NCI-H2081 treated with DMSO at 0.1 percent for 48 hours (cell line): Measurements from ENCODE around the gene ASIC2.

Experiments
- DNase-seq: peaks from one replicate; lab custom pipeline; 2025; lab: John Stamatoyannopoulos, UW

Gene ASIC2

DNA sequence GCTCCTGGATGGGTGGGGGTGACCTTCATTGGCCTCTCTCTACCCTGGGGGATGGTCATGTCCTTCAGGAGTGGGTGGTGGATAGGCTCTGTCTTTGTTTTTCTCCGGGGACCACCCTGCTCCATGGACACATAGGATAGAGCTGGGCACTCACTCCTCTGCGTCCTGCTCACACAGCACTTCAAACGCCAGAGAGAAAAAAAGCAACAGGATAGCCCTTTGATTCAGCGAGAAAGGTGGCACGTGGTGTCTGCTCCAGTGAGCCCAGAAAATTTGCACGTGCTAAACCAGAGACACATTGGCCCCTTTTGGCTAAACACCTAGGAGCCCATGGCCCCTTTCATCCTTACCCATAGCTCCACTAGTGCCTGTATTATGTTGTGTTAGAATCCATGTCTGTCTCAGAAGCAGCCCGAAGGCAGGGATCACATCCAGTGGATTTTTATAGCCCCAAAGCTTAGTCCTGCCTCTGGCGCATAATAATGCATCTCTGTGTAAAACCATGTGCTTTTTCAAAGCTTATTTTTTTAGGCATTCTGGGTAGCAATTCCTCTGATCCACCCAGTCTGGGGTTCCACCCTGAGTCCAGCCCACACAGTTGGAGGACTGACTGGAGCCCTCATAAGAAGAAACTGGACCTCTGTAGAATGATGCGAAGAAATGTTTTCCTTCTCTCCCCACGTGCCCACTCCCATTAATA is 90.1 kb downstream of the ASIC2 start:
- DNase-seq: no peak

GRCh38 chr17:33202021-33202420 is 91.1 kb downstream of the ASIC2 start:
- no peak for DNase-seq

- no peak for DNase-seq
Observed at GRCh38 chr17:33201283-33201682, 91.8 kb downstream of the ASIC2 start.

- no peak for DNase-seq
Observed at GRCh38 chr17:33200587-33200986, 92.5 kb downstream of the ASIC2 start.

GRCh38 chr17:33199571-33200510 is 93.3 kb downstream of the ASIC2 start:
- DNase-seq: no peak

- DNase-seq: no peak
Observed at GRCh38 chr17:33198954-33199353, 94.1 kb downstream of the ASIC2 start.

DNA sequence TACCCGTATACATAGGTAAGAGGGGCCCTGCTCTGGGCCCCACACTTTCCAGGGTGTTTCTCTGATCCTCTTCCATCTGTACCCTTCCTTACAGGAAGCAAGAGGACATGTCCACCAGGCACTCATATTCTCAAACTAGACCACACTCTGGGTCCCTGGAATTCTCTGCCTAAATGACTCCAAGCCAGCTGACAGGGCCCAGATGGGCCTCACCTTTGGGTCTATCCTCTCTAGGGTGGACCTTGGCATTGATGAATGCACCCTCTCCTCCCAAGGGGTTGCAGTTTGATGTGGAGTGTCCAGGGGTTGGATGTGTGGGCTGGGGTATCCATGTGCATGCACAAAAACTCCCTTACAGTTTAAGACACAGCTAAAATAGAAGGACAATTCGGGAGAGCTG is 95.8 kb downstream of the ASIC2 start:
- no peak for DNase-seq

- DNase-seq: no peak
Observed at GRCh38 chr17:33196883-33197282, 96.2 kb downstream of the ASIC2 start.

DNA sequence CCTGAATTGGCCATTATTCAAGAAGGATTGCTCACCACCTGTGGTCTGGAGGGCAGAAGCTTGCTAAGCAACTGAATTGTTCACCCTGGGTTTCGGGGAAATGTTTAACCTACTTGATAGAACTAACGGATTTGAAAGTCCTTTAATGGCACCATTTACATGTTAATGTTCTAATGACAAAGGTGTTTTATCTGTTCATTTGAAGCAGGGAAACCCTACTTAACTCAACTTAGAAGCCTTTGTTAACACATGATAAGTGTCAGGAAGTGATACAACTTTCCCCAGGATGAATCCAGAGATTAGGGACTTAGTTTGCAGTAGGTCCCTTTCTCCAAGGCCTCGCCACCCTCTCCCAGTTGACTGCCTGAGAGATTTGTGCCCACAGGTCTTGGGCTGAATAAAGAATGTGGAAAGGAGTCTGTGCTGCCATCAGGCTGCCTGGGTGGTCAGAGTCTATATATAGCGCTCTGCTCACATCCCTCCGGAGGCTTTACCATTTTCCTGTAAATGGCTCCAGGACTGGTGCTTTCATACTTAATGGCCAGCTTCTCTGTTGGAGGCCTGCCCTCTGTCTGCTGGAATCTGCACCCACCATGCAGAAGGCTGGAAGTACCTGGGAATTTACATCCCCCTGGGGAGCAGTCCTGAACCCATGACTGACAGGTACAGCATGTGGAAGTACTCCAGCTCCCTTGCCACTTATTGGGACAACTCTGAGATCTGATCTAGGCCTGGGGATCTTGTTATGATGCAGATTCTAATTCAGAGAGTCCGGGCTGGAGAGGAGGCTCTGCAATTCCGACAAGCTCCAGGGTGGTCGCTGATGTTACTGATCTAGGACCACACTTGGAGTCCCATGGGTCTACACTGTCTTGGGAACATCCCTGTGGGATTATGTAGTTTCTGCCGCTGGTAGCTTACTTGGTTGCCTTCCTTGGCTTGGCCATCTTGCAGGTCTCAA is 99.9 kb downstream of the ASIC2 start:
- DNase-seq: no peak

- DNase-seq: no peak
Observed at GRCh38 chr17:33183487-33184026, 109.5 kb downstream of the ASIC2 start.

- DNase-seq: no peak
Observed at GRCh38 chr17:33179151-33179550, 113.9 kb downstream of the ASIC2 start.

DNA sequence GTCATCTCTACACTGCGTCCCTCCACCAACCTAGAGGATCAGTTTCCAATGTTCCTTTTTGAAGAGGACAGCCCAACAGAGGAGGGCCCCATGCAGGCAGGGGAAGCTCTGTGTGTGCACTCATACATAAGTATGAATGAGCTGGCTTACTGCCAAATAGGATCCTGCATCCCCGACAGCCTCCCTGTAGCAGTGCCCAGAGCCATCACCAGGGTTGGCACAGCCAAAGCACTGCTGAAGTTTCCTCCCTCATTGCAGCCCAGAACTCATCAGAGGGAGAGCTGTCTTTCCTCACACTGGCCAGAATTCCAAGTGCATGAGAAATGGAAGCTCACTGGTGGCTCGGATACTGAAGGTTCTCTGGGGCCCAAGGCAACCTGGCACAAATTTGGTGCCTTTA is 114.4 kb downstream of the ASIC2 start:
- no peak for DNase-seq

- DNase-seq: no peak
Observed at GRCh38 chr17:33175562-33175961, 117.5 kb downstream of the ASIC2 start.

GRCh38 chr17:33171931-33172330 is 121.2 kb downstream of the ASIC2 start:
- DNase-seq: no peak

- no peak for DNase-seq
Observed at GRCh38 chr17:33169580-33170285, 123.4 kb downstream of the ASIC2 start.

DNA sequence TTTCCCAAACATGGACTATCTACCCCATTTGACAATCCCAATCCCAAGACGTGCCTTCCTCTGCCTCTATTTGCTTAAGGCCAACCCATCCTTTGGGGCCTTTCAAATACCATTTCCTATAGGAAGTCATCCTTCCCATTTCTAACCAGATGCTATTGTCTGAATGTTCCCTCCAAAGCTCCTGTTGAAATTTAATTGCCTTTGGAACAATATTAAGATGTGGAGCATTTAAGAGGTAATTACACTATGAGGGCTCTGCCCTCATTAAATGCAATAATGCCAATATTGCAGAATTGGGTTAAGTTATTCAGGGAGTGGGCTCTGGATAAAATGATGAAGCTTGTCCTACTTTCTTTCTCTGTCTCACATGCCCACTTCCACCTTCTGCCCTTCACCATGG is 125.4 kb downstream of the ASIC2 start:
- no peak for DNase-seq

- DNase-seq: no peak
Observed at GRCh38 chr17:33166472-33166871, 126.6 kb downstream of the ASIC2 start.

DNA sequence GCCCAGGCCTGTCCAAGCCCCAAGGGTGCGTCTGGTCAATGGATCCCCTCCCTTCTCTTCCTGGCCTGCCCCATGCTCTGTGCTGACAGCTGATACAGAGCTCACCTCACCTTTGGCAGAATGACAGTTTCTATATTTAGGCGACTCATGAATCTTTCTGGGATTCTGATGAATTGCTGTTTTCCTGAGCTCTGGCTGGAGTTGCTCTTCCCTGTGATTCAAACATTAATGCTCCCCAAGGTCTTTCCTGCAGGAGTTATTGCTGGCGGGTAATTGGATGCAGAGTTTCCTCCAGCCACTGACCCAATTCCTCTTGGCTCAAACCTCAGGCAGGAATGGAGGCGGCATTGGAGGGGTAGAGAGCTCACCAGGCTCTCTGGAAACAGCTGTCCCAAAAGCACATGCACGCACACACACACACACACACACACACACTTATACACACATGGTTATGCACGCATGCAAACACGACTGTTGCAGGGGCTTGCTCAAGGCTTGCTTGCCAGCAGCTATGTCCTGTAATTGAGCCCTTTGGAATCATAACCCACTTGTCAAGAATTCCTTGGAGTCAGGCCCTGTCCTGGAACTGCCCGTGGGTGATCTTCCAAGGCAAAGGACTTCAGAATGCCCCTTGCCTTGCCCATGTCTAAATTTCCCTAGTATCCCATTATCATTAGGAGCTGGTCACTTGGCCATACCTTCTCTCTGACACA is 128.8 kb downstream of the ASIC2 start:
- no peak for DNase-seq

DNA sequence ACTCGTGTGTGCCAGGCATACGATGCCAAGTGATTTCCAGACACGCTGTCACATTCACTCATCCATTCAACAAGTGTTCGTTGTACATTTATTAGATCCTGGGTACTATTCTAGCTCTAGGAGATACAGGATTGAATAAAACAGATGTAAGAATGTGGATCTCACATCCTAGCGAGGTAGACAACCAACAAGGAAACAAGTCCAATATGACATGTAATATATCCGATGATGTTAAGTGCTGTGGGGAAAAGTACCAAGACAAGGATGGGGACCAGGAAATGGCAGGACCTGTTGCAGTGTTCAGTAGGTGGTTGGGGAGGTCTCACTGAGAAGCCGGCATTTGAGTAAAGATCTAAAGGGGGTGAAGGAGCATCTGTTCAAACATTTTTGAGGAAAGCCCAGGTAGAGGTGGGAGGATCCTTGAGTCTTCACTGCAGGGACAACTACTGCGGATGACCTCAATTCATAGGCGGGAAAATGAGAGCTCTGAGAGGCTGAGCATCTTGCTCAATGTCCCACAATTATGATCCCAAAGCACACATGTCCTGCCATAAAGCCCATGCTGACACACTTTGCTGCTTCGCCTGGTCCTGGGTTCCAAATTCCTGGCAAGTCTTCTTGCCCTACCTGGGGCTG is 129.4 kb downstream of the ASIC2 start:
- DNase-seq: no peak

DNA sequence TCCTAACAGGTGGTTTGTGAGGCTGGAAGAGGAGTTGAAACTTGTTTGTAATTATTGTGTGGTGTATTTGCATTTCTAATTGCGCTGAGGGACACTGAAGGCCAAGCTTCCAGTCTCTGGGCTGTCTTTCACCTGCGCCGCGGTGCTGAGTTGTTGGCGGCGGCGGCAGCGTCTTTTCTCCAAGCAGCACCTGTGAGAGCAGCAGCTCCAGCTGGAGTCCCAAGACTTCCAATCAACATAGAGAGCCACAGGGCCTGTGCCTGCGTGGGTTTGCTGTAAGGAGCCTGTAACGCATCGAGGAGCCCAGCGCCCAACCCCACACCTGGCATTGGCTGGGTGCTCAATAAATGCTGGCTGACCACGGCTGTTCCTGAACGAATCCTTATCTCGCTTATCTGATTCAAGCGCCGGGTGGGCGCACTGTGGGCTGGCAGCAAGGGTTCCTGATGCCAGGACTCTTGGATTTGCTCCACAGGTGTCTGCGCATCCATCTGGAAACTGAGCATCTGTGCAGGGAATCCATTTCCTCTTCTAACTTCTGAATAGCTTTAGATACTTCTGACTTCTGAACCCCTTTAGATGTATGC is 138.1 kb downstream of the ASIC2 start:
- DNase-seq: no peak
